ENCODE data around the gene LIPG. TPM values are rescaled to one million over a fixed set of nuclear protein-coding genes. Genes with fewer than 3 reads are reported as not detected.

Gene LIPG
- total RNA-seq, 1 experiment from 2014 or later: 6.1 TPM

- no peak overlapping the region for H4K91ac ChIP-seq (ENCODE audit: insufficient read length, low read depth, low read length)
- no peak overlapping the region for H3T11ph ChIP-seq (ENCODE audit: low read length)
- H3K27me3 ChIP-seq (ENCODE audit: insufficient read depth, low read length): no peaks in the 10 kb centered on the region
- no peak overlapping the region for H3K56ac ChIP-seq (ENCODE audit: insufficient read length, low read depth, low read length)
- Mint-ChIP-seq H3K27ac (peak overlapping the region in 2 of 3 experiments; percentile 16 to 84; a peak in 2 of 7 replicates), H3K4me3 (no peak overlapping the region), H3K4me1 (peaks cover 15 to 19% of the 10 kb centered on the region in 2 experiments), H3K27me3 (ENCODE audit: low read depth) (no peaks in the 10 kb centered on the region), H3K36me3 (ENCODE audit: insufficient read depth in 1 of 3, low read depth in 3 of 3) (0 out of 7 replicates have a peak, but pooled peaks cover 0 to 3% (median 0%) of the 10 kb centered on the region in 3 experiments), H3K9me3 (peaks cover 3 to 9% of the 10 kb centered on the region in 2 experiments; a peak in 4 of 5 replicates)
- DNase-seq: no peak
- no peaks in the 10 kb centered on the region for H3K9me3 ChIP-seq (ENCODE audit: control insufficient read depth, low read depth, low read length)
- H3K4me1 ChIP-seq (ENCODE audit: insufficient read depth, low read length): no peaks in the 10 kb centered on the region; the same call in 1 of the 2 replicates
- H2BK120ac ChIP-seq (ENCODE audit: low read depth, low read length, poor library complexity, severe bottlenecking): no peak overlapping the region
- no peak overlapping the region for H2BK20ac ChIP-seq (ENCODE audit: low read depth, low read length, poor library complexity, severe bottlenecking)
- H3K4me2 ChIP-seq (ENCODE audit: insufficient read depth, insufficient read length, low read length): no peak overlapping the region
- no peak overlapping the region for H3K4ac ChIP-seq (ENCODE audit: low read depth, low read length)
- no peak overlapping the region for H2BK5ac ChIP-seq (ENCODE audit: insufficient read length, low read length)
- H2BK15ac ChIP-seq (ENCODE audit: low read depth, low read length): no peak overlapping the region
- H3K18ac ChIP-seq (ENCODE audit: insufficient read length, low read depth, low read length): no peak overlapping the region
- no peaks in the 10 kb centered on the region for H3K79me2 ChIP-seq (ENCODE audit: insufficient read depth, low read length)
- peak overlapping the region; percentile 51 for H2AFZ ChIP-seq (ENCODE audit: low read length)
- H4K5ac ChIP-seq (ENCODE audit: insufficient read length, low read depth, low read length): no peak overlapping the region
- no peak overlapping the region for H2AK5ac ChIP-seq (ENCODE audit: insufficient read length, low read length)
- no peak overlapping the region for H3K27ac ChIP-seq (ENCODE audit: insufficient read length, low read depth, low read length)
- no peak overlapping the region for H3K23ac ChIP-seq (ENCODE audit: insufficient read length, low read depth, low read length)
- H3K14ac ChIP-seq (ENCODE audit: insufficient read depth, low read length): no peak overlapping the region
- no peaks in the 10 kb centered on the region for H4K20me1 ChIP-seq (ENCODE audit: control insufficient read depth, insufficient read depth, insufficient read length)
- no peak overlapping the region for H3K9ac ChIP-seq (ENCODE audit: extremely low read depth, insufficient read length, low read length)
- H4K8ac ChIP-seq (replicated peaks; ENCODE audit: insufficient read length, low read depth, low read length): no peak overlapping the region
- H3K23me2 ChIP-seq (ENCODE audit: insufficient read length, low read depth, low read length, poor library complexity, severe bottlenecking): no peaks in the 10 kb centered on the region
- H3K79me1 ChIP-seq (ENCODE audit: insufficient read depth, low read depth, low read length, poor library complexity, severe bottlenecking): no peaks in the 10 kb centered on the region
- TF ChIP-seq, protein P1, sequence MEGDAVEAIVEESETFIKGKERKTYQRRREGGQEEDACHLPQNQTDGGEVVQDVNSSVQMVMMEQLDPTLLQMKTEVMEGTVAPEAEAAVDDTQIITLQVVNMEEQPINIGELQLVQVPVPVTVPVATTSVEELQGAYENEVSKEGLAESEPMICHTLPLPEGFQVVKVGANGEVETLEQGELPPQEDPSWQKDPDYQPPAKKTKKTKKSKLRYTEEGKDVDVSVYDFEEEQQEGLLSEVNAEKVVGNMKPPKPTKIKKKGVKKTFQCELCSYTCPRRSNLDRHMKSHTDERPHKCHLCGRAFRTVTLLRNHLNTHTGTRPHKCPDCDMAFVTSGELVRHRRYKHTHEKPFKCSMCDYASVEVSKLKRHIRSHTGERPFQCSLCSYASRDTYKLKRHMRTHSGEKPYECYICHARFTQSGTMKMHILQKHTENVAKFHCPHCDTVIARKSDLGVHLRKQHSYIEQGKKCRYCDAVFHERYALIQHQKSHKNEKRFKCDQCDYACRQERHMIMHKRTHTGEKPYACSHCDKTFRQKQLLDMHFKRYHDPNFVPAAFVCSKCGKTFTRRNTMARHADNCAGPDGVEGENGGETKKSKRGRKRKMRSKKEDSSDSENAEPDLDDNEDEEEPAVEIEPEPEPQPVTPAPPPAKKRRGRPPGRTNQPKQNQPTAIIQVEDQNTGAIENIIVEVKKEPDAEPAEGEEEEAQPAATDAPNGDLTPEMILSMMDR (conservative IDR thresholded peaks at IDR 0.05): no peak
- no peak overlapping the region for H2BK12ac ChIP-seq (ENCODE audit: insufficient read length, low read depth, low read length)
- WGBS (ENCODE audit: extremely low coverage, insufficient read length, low lambda C conversion rate): no CpG with 5 or more reads among the region's 5 CpGs
Observed at GRCh38 chr18:49546719-49547273, 15.1 kb upstream of the LIPG start.
